Endodermal cell (in vitro differentiated cells): Measurements from ENCODE around the gene ZNF331. TPM values are rescaled to one million over a fixed set of nuclear protein-coding genes. Genes with fewer than 3 reads are reported as not detected.
A peak's percentile ranks its signal among the peaks of the same experiment; 100 is the strongest.

Experiments
- DNase-seq: peaks from one replicate; pipeline ENCODE4 v3.0.0-alpha.2; 2017
- H3K27ac ChIP-seq: 2 replicates; pipeline ENCODE4 v1.5.1; 2013; ENCODE audit warnings: mild to moderate bottlenecking, low read depth, low read length, moderate library complexity
- H3K27me3 ChIP-seq: 2 replicates; pipeline ENCODE4 v1.6.1; 2013; ENCODE audit warnings: mild to moderate bottlenecking, low read length, moderate library complexity; ENCODE audit not compliant: insufficient read depth, control insufficient read depth, poor library complexity, severe bottlenecking
- H3K36me3 ChIP-seq: 2 replicates; pipeline ENCODE4 v1.7.0; 2013; ENCODE audit warnings: mild to moderate bottlenecking, low read length, moderate library complexity; ENCODE audit not compliant: control insufficient read depth, insufficient read depth
- H3K4me1 ChIP-seq: one replicate; pipeline ENCODE4 v1.7.0; 2013; ENCODE audit warnings: low read length; ENCODE audit not compliant: control insufficient read depth, insufficient read depth
- H3K4me3 ChIP-seq: 2 replicates; pipeline ENCODE4 v1.5.1; 2013; ENCODE audit warnings: mild to moderate bottlenecking, low read length, moderate library complexity
- H3K9ac ChIP-seq: 2 replicates; pipeline ENCODE4 v1.6.1; 2013; ENCODE audit warnings: mild to moderate bottlenecking, low read length, moderate library complexity; ENCODE audit not compliant: poor library complexity, severe bottlenecking; ENCODE audit errors: extremely low read depth
- H3K9me3 ChIP-seq: 2 replicates; pipeline ENCODE4 v1.6.1; 2013; ENCODE audit warnings: mild to moderate bottlenecking, low read length, moderate library complexity; ENCODE audit not compliant: control insufficient read depth
- H3K27ac Mint-ChIP-seq: 2 replicates; pipeline ENCODE4 v1.8.0; 2020; ENCODE audit warnings: mixed read lengths
- H3K27me3 Mint-ChIP-seq: 2 replicates; pipeline ENCODE4 v1.8.0; 2021; ENCODE audit warnings: mild to moderate bottlenecking, mixed read lengths; ENCODE audit not compliant: insufficient read depth
- H3K36me3 Mint-ChIP-seq: 2 replicates; pipeline ENCODE4 v1.8.0; 2020; ENCODE audit warnings: low read depth, mixed read lengths
- H3K4me1 Mint-ChIP-seq: 2 replicates; pipeline ENCODE4 v1.8.0; 2020; ENCODE audit warnings: mixed read lengths
- H3K4me3 Mint-ChIP-seq: 2 replicates; pipeline ENCODE4 v1.8.0; 2020; ENCODE audit warnings: mild to moderate bottlenecking, moderate library complexity, mixed read lengths
- H3K9me3 Mint-ChIP-seq: 2 replicates; pipeline ENCODE4 v1.8.0; 2020; ENCODE audit warnings: mild to moderate bottlenecking, mixed read lengths
- WGBS, 2 experiments: methylation state at CpG; one replicate each; pipeline versions ENCODE4 v1.1.5 to v1.1.7; 2013; ENCODE audit warnings: missing lambda C conversion rate in 2 of 2, mixed read lengths in 1 of 2; ENCODE audit not compliant: insufficient coverage in 1 of 2, insufficient read length in 1 of 2; 5-methylcytosine and 5-hydroxymethylcytosine counted together
- total RNA-seq, 2 donors: library from RNA; stranded (reverse); fragmentation: NEBNext Ultra II Directional in 1 of 2; extraction: Animal tissue kit (Norgen Biotek cat#: 25700) in 1 of 2; gene quantifications; 2 replicates in 1 of 2; 3 replicates in 1 of 2; pipeline ENCODE4 v1.2.1, GENCODE V29; 2021
- TF ChIP-seq, protein P1 (sequence below): fragments of 200-600 bp; sonication (generic); conservative IDR thresholded peaks from 2 replicates; pipeline ENCODE4 v1.5.0; 2021; ENCODE audit warnings: antibody characterized with exemption, mild to moderate bottlenecking

Gene ZNF331
- total RNA-seq, 2 donors from 2014 or later = 32.1 to 50.1 TPM

DNA sequence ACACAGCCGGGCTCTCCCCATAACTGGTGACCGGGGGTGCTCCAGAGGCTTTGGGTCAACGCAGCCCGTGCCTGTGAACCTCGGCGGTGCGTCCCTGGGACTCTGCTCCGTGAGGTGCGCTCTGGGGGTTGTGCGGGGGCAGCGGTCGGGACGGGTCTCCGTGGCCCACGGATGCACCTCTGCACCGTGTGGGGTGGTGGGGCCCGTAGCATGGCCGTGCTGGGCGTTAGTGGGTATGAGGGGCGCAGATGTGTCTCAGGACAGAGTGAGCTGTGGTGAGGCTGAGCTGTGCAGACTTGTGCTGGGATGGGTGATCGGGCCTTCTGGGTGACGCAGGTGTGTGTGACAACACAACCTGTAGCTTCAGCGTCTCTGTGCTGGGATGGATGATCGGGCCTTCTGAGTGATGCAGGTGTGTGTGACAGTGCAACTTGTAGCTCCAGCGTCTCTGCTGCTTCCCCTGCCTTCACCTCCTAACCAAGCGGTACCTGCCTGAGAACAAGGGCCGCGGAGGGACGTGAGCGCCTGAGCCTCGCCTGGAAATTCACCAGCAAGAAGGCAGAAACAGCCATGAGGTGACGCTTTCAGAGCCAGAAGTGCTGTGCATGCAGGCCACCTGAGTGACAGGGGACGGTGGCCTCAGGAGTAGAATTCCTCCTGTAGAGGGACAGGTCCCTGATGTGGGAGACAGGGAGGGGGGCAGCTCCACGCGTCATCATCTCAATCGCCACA lies 599 bp downstream of the ZNF331 start:
- Mint-ChIP-seq H3K9me3 (no peaks in the 10 kb centered on the region), H3K27ac (peak overlapping the region; percentile 94), H3K36me3 (peaks cover 28% of the 10 kb centered on the region), H3K4me1 (no peaks in the 10 kb centered on the region), H3K4me3 (peak overlapping the region; percentile 91), H3K27me3 (no peaks in the 10 kb centered on the region)
- no peak overlapping the region for H3K27ac ChIP-seq
- 53 to 68% methylated on average over 24 to 36 of the region's 36 CpGs for WGBS, 2 experiments
- peaks cover 19% of the 10 kb centered on the region for H3K36me3 ChIP-seq
- peak overlapping the region; percentile 49 for H3K9ac ChIP-seq
- H3K9me3 ChIP-seq = no peaks in the 10 kb centered on the region
- H3K27me3 ChIP-seq = no peaks in the 10 kb centered on the region
- TF ChIP-seq, protein P1, sequence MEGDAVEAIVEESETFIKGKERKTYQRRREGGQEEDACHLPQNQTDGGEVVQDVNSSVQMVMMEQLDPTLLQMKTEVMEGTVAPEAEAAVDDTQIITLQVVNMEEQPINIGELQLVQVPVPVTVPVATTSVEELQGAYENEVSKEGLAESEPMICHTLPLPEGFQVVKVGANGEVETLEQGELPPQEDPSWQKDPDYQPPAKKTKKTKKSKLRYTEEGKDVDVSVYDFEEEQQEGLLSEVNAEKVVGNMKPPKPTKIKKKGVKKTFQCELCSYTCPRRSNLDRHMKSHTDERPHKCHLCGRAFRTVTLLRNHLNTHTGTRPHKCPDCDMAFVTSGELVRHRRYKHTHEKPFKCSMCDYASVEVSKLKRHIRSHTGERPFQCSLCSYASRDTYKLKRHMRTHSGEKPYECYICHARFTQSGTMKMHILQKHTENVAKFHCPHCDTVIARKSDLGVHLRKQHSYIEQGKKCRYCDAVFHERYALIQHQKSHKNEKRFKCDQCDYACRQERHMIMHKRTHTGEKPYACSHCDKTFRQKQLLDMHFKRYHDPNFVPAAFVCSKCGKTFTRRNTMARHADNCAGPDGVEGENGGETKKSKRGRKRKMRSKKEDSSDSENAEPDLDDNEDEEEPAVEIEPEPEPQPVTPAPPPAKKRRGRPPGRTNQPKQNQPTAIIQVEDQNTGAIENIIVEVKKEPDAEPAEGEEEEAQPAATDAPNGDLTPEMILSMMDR = no peak
- DNase-seq = peak; percentile 56
- H3K4me1 ChIP-seq = no peaks in the 10 kb centered on the region
- peak overlapping the region; percentile 84 for H3K4me3 ChIP-seq

DNA sequence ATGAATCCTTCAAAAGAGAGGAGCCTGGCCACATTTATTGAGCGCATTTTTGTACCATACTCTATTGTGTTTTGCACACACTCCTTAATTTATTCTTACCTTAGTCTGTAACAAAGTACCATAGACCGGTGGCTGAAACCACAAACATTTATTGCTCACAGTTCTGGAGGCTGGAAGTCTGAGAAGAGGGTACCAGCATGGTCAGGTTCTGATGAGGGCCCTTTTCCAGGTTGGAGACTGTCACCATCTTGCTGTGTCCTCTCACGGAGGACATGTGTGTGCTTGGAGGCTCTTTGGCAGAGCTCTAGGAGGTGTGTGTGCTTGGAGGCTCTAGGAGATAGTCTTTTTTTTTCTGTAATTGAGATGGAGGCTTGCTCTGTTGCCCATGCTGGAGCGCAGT lies 2.1 kb downstream of the ZNF331 start:
- H3K4me1 ChIP-seq = no peaks in the 10 kb centered on the region
- H3K27me3 Mint-ChIP-seq = no peaks in the 10 kb centered on the region
- no peak overlapping the region for H3K4me3 Mint-ChIP-seq
- H3K36me3 ChIP-seq = peaks cover 19% of the 10 kb centered on the region
- H3K36me3 Mint-ChIP-seq = peaks cover 31% of the 10 kb centered on the region
- no peak overlapping the region for H3K27ac Mint-ChIP-seq
- no peaks in the 10 kb centered on the region for H3K9me3 ChIP-seq
- H3K4me3 ChIP-seq = no peak overlapping the region
- no peaks in the 10 kb centered on the region for H3K27me3 ChIP-seq
- no peaks in the 10 kb centered on the region for H3K4me1 Mint-ChIP-seq
- 38 to 51% methylated on average over 2 to 4 of the region's 4 CpGs for WGBS, 2 experiments
- DNase-seq = no peak
- H3K9ac ChIP-seq = no peak overlapping the region
- no peaks in the 10 kb centered on the region for H3K9me3 Mint-ChIP-seq
- H3K27ac ChIP-seq = no peak overlapping the region
- TF ChIP-seq, protein P1 = no peak

DNA sequence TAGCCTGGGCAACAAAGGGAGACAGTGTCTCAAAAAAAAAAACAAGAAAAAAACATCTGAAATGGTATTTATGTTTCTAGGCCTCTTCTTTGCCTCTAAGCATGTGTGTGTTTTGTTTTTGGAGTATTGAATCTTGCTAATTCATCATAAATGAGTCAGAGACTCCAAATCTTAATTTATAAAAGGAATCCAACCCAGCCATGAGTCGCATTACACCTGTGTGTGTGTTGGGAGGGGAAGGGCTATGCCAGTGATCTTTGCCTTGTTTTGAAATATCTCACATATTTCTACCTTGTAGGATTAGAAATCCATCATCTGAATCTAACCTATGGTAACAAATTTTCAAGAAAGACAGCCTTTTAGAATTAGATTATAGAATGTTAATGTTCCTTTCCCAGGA lies 4.0 kb downstream of the ZNF331 start:
- no CpG with 5 or more reads among the region's 1 CpG for WGBS, 2 experiments
- TF ChIP-seq, protein P1 = no peak
- Mint-ChIP-seq H3K4me1 (no peaks in the 10 kb centered on the region), H3K27ac (no peak overlapping the region), H3K36me3 (peaks cover 26% of the 10 kb centered on the region), H3K4me3 (no peak overlapping the region), H3K9me3 (no peaks in the 10 kb centered on the region), H3K27me3 (no peaks in the 10 kb centered on the region)
- H3K9ac ChIP-seq = no peak overlapping the region
- no peaks in the 10 kb centered on the region for H3K27me3 ChIP-seq
- DNase-seq = no peak
- no peaks in the 10 kb centered on the region for H3K4me1 ChIP-seq
- peaks cover 10% of the 10 kb centered on the region for H3K36me3 ChIP-seq
- H3K27ac ChIP-seq = no peak overlapping the region
- no peak overlapping the region for H3K4me3 ChIP-seq
- H3K9me3 ChIP-seq = no peaks in the 10 kb centered on the region
